Lung (tissue), 12 donors: Measurements from ENCODE around the gene NCOA1. TPM values are rescaled to one million over a fixed set of nuclear protein-coding genes. Genes with fewer than 3 reads are reported as not detected.

Experiments used
- ATAC-seq: fragments of 200-7000 bp; cut with Tn5 transposase; one replicate; pipeline ENCODE4 v1.9.1; 2020; ENCODE audit warnings: moderate number of reproducible peaks; ENCODE audit not compliant: insufficient read depth, low FRiP score
- DNase-seq, 3 donors: peaks; one replicate each; pipeline ENCODE4 v3.0.0-alpha.2; 2013 to 2017
- H3K27ac ChIP-seq, 2 donors: one replicate each; pipeline ENCODE4 v1.5.1; 2013; ENCODE audit warnings: mild to moderate bottlenecking in 2 of 2, moderate library complexity in 2 of 2, control low read depth in 1 of 2, inconsistent platforms in 1 of 2, low read depth in 1 of 2, low read length in 1 of 2
- H3K27me3 ChIP-seq, 3 donors: one replicate each; pipeline ENCODE4 v1.5.1; 2013; ENCODE audit warnings: low read length in 2 of 3; ENCODE audit not compliant: control insufficient read depth in 3 of 3, insufficient read depth in 3 of 3
- H3K36me3 ChIP-seq, 4 donors: one replicate each; pipeline ENCODE4 v1.5.1; 2013; ENCODE audit warnings: low read length in 4 of 4, mild to moderate bottlenecking in 1 of 4, moderate library complexity in 1 of 4; ENCODE audit not compliant: control insufficient read depth in 4 of 4, insufficient read depth in 4 of 4
- H3K4me1 ChIP-seq, 5 donors: one replicate each; pipeline ENCODE4 v1.5.1; 2013; ENCODE audit warnings: low read length in 5 of 5, mild to moderate bottlenecking in 2 of 5, moderate library complexity in 1 of 5; ENCODE audit not compliant: control insufficient read depth in 5 of 5, insufficient read depth in 5 of 5
- H3K4me3 ChIP-seq: one replicate; pipeline ENCODE4 v1.5.1; 2013; ENCODE audit warnings: mild to moderate bottlenecking, control low read depth, moderate library complexity
- H3K9ac ChIP-seq, 2 donors: one replicate each; pipeline ENCODE4 v1.5.1; 2013; ENCODE audit warnings: low read length in 2 of 2, control low read depth in 1 of 2; ENCODE audit not compliant: insufficient read depth in 1 of 2
- H3K9me3 ChIP-seq, 4 donors: one replicate each; pipeline ENCODE4 v1.5.1; 2013; ENCODE audit warnings: low read length in 3 of 4, mild to moderate bottlenecking in 1 of 4, moderate library complexity in 1 of 4; ENCODE audit not compliant: control insufficient read depth in 4 of 4, insufficient read depth in 3 of 4
- CTCF ChIP-seq: IDR thresholded peaks from 2 replicates; pipeline ENCODE4 v1.5.1; 2012; ENCODE audit warnings: mild to moderate bottlenecking; ENCODE audit errors: control extremely low read depth, extremely low read depth
- WGBS, 2 donors: extraction: QIAGEN DNeasy Blood & Tissue Kit; methylation state at CpG; one replicate each; pipeline ENCODE4 v1.1.7; 2013; 5-methylcytosine and 5-hydroxymethylcytosine counted together
- polyA plus RNA-seq, 2 donors: library from polyadenylated mRNA; stranded (reverse); fragments of 200-250 nt; gene quantifications; one replicate each; pipeline ENCODE4 v1.2.1, GENCODE V29; 2013
- total RNA-seq, 2 donors: library from RNA; depleted of rRNA in 1 of 2; stranded (reverse); fragments of >200 nt in 1 of 2; gene quantifications; one replicate each; pipeline ENCODE4 v1.2.1, GENCODE V29; 2014 to 2021
- donor health status: control.
- donor health status: control.
- donor health status: Bipolar disorder and iron deficiency.
- donor health status: healthy.
- donor health status: DM: yes; HTN: yes; CAD: no.

Gene NCOA1
- total and polyA plus RNA-seq, 4 donors = 8.3 to 123 (median 27.3) TPM

- no peaks in the 10 kb centered on the region for H3K27me3 ChIP-seq
- H3K4me3 ChIP-seq = no peak overlapping the region
- ATAC-seq = no peak
- H3K9ac ChIP-seq = no peak overlapping the region
- 94 to 100% methylated on average over 1 of the region's 1 CpG for WGBS, 2 donors
- no peaks in the 10 kb centered on the region for H3K36me3 ChIP-seq
- DNase-seq = no peak
- peaks cover 0 to 34% (median 19%) of the 10 kb centered on the region in 5 donors for H3K4me1 ChIP-seq
- TF ChIP-seq CTCF = no peak
- no peaks in the 10 kb centered on the region for H3K9me3 ChIP-seq
- no peak overlapping the region for H3K27ac ChIP-seq
These were observed 18.4 kb downstream of the NCOA1 start for GRCh38 chr2:24509425-24509824.

- ATAC-seq (no peak), DNase-seq (no peak)
- Histone ChIP-seq H3K9me3 (no peaks in the 10 kb centered on the region), H3K4me1 (peaks cover 0 to 34% (median 19%) of the 10 kb centered on the region in 5 donors), H3K36me3 (no peaks in the 10 kb centered on the region), H3K27ac (no peak overlapping the region), H3K4me3 (no peak overlapping the region), H3K9ac (no peak overlapping the region), H3K27me3 (no peaks in the 10 kb centered on the region)
- TF ChIP-seq CTCF = no peak
- WGBS, 2 donors = 89 to 98% methylated on average over 3 of the region's 3 CpGs
These were observed 18.8 kb downstream of the NCOA1 start for GRCh38 chr2:24509840-24510239.

DNA sequence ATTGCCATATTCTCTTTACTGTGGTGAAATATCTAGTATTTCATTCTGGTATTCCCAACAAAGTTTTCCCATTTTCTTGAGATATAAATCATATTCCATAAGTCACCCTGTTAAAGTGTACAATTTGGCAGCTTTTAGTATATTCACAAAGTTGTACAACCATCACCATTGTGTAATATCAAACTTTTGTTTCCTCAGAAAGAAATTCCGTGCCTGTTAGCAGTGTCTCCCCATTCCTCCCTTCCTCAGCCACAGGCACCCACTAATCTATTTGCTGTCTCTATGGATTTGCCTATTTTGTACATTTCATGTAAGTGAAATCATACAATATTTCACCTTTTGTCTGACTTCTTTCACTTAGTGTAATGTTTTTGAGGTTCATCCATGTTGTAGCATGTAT lies 19.7 kb downstream of the NCOA1 start:
- no peak overlapping the region for H3K27ac ChIP-seq
- no peak overlapping the region for H3K4me3 ChIP-seq
- ATAC-seq (no peak), DNase-seq (no peak)
- no peaks in the 10 kb centered on the region for H3K36me3 ChIP-seq
- H3K4me1 ChIP-seq = peaks cover 0 to 34% (median 16%) of the 10 kb centered on the region in 5 donors
- no peak for TF ChIP-seq CTCF
- no peaks in the 10 kb centered on the region for H3K27me3 ChIP-seq
- 59 to 77% methylated on average over 1 of the region's 1 CpG for WGBS, 2 donors
- H3K9me3 ChIP-seq = no peaks in the 10 kb centered on the region
- no peak overlapping the region for H3K9ac ChIP-seq

DNA sequence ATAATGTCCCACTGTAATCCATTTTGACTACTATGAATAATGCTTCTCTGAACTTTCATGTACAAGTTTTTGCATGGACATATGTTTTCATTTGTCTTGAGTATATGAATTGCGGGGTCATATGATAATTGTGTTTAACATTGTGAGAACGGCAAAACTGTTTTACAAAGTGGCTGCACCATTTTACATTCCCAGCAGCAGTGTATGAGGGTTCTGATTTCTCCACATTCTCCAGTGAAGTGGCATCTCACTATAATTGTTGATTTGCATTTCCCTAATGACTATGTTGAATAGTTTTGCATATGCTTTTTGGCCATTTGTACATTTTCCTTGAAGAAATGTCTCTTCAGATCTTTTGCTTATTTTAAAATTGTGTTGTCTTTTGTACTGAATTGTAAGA lies 20.1 kb downstream of the NCOA1 start:
- H3K36me3 ChIP-seq = no peaks in the 10 kb centered on the region
- H3K9me3 ChIP-seq = no peaks in the 10 kb centered on the region
- no peaks in the 10 kb centered on the region for H3K27me3 ChIP-seq
- no peak overlapping the region for H3K27ac ChIP-seq
- H3K4me1 ChIP-seq = peaks cover 0 to 35% (median 16%) of the 10 kb centered on the region in 5 donors
- no peak for ATAC-seq
- DNase-seq = no peak
- 86 to 93% methylated on average over 2 of the region's 2 CpGs for WGBS, 2 donors
- TF ChIP-seq CTCF = no peak
- no peak overlapping the region for H3K4me3 ChIP-seq
- no peak overlapping the region for H3K9ac ChIP-seq
